Sigmoid colon (tissue), 4 donors: ENCODE data around the gene MACROD2.

Experiments
- POLR2A ChIP-seq, 2 donors: fragments of 450-650 bp; IDR thresholded peaks; one replicate each; pipeline ENCODE4 v1.6.1; 2016; ENCODE audit warnings: antibody characterized with exemption in 2 of 2, mild to moderate bottlenecking in 2 of 2, moderate library complexity in 2 of 2
- POLR2AphosphoS5 ChIP-seq, 4 donors: sonication (generic); formaldehyde crosslinking; IDR thresholded peaks; one replicate each; pipeline ENCODE4 v1.6.1; 2017; ENCODE audit warnings: antibody characterized with exemption in 4 of 4
- TF ChIP-seq, protein P1 (sequence below), 4 experiments: fragments of 450-650 bp in 3 of 4; fragments of 200-600 bp in 1 of 4; IDR thresholded peaks; one replicate each; pipeline ENCODE4 v1.5.1; 2016 to 2019; ENCODE audit warnings: antibody characterized with exemption in 4 of 4, mild to moderate bottlenecking in 3 of 4, moderate library complexity in 2 of 4

- TF ChIP-seq POLR2AphosphoS5 (IDR thresholded peaks at IDR 0.05) (no peak), POLR2A (IDR thresholded peaks at IDR 0.05) (no peak)
- TF ChIP-seq, protein P1, sequence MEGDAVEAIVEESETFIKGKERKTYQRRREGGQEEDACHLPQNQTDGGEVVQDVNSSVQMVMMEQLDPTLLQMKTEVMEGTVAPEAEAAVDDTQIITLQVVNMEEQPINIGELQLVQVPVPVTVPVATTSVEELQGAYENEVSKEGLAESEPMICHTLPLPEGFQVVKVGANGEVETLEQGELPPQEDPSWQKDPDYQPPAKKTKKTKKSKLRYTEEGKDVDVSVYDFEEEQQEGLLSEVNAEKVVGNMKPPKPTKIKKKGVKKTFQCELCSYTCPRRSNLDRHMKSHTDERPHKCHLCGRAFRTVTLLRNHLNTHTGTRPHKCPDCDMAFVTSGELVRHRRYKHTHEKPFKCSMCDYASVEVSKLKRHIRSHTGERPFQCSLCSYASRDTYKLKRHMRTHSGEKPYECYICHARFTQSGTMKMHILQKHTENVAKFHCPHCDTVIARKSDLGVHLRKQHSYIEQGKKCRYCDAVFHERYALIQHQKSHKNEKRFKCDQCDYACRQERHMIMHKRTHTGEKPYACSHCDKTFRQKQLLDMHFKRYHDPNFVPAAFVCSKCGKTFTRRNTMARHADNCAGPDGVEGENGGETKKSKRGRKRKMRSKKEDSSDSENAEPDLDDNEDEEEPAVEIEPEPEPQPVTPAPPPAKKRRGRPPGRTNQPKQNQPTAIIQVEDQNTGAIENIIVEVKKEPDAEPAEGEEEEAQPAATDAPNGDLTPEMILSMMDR (IDR thresholded peaks at IDR 0.05), result no peak
Measured at GRCh38 chr20:14937846-14938245, 942.5 kb downstream of the MACROD2 start.
